SH-SY5Y (cell line): ENCODE data around the gene IGFBP2.

Experiments used
- GATA2 ChIP-seq: IDR thresholded peaks from 2 replicates; pipeline ENCODE4 v1.6.1; 2011; ENCODE audit warnings: mild to moderate bottlenecking, low read depth, low read length
- GATA3 ChIP-seq: IDR thresholded peaks from 2 replicates; pipeline ENCODE4 v1.6.1; 2011; ENCODE audit warnings: low read depth, mild to moderate bottlenecking, low read length, moderate library complexity

DNA sequence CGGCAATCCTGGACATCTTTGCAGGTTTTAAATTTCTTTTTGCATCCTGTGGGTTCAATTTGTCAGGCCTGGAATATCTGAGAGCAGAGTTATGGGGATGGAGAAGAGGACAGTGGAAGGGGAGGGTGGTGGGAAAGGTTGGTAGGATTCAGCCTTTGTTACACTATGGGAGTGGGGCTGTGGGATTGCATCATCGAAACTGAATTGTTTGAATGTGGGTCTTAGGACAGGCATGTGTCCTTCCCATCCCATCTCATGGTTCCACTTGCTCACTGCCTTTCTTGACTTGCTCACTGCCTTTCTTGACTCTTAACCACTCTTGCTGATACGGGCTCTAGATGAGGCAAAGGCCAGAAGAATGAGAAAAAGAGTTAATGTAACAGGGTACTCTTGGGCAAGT, 12.9 kb downstream of the IGFBP2 start:
- TF ChIP-seq GATA3 (no peak), GATA2 (no peak)
